Transverse colon (tissue), 4 donors: Measurements from ENCODE around the gene OSBPL2.

Source experiments
- EP300 ChIP-seq: sonication (generic); formaldehyde crosslinking; IDR thresholded peaks from one replicate; pipeline ENCODE4 v1.6.1; 2017; ENCODE audit warnings: antibody characterized with exemption, low read depth
- POLR2A ChIP-seq: fragments of 450-650 bp; IDR thresholded peaks from one replicate; pipeline ENCODE4 v1.6.1; 2016; ENCODE audit warnings: antibody characterized with exemption, mild to moderate bottlenecking, moderate library complexity
- POLR2AphosphoS5 ChIP-seq, 3 donors: sonication (generic); formaldehyde crosslinking; IDR thresholded peaks; one replicate each; pipeline ENCODE4 v1.6.1; 2016; ENCODE audit warnings: antibody characterized with exemption in 3 of 3
- TF ChIP-seq, protein P1 (sequence below), 5 experiments: fragments of 200-600 bp in 3 of 5; fragments of 450-650 bp in 2 of 5; sonication (generic) in 3 of 5; IDR thresholded peaks; 1 replicate in 2 of 5; 2 replicates in 3 of 5; pipeline ENCODE4 v1.5.1; 2016 to 2017; ENCODE audit warnings: antibody characterized with exemption in 5 of 5, inconsistent platforms in 3 of 5, mild to moderate bottlenecking in 2 of 5, moderate library complexity in 1 of 5

DNA sequence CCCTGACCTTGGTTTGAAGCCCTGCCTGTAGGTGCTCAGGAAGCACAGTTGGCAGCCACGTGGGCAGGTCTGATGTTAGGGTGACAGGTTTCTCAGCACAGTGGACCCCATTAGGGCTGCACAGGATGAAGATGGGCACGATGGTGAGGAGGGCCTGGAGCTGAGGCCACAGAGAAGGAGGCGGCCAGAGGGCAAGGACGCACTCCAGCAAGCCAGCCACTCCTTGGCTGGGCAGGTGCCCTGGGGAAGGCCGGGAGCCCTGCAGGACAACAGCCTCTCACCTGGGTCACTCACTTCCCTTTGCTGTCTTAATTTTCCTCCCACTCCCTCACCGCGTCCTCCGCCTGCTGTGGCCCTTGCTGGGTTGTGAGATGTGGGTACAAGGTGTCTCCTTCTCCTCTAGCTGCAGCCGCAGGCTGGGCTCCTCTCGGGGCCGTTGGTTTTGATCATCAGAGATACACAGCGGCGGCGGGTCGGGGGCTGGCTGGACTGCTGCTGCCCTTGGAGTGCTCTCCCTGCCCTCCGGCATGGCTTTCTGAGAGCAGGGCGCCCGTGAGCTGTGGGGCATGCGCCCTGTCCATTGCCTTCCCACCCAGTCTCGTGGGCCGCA, 5.7 kb downstream of the OSBPL2 start:
- no peak for TF ChIP-seq POLR2A
- TF ChIP-seq, protein P1, sequence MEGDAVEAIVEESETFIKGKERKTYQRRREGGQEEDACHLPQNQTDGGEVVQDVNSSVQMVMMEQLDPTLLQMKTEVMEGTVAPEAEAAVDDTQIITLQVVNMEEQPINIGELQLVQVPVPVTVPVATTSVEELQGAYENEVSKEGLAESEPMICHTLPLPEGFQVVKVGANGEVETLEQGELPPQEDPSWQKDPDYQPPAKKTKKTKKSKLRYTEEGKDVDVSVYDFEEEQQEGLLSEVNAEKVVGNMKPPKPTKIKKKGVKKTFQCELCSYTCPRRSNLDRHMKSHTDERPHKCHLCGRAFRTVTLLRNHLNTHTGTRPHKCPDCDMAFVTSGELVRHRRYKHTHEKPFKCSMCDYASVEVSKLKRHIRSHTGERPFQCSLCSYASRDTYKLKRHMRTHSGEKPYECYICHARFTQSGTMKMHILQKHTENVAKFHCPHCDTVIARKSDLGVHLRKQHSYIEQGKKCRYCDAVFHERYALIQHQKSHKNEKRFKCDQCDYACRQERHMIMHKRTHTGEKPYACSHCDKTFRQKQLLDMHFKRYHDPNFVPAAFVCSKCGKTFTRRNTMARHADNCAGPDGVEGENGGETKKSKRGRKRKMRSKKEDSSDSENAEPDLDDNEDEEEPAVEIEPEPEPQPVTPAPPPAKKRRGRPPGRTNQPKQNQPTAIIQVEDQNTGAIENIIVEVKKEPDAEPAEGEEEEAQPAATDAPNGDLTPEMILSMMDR (IDR thresholded peaks at IDR 0.05), result no peak
- no peak for TF ChIP-seq POLR2AphosphoS5 (IDR thresholded peaks at IDR 0.05)
- TF ChIP-seq EP300, result no peak
